Breast epithelium (tissue), 3 donors: Measurements from ENCODE around the gene DCTPP1.

Experiments
- CTCF ChIP-seq, 3 donors: fragments of 450-650 bp; IDR thresholded peaks; one replicate each; pipeline ENCODE4 v1.5.1; 2016 to 2017; ENCODE audit warnings: antibody characterized with exemption in 3 of 3, mild to moderate bottlenecking in 3 of 3, moderate library complexity in 3 of 3
- POLR2A ChIP-seq: fragments of 450-650 bp; IDR thresholded peaks from one replicate; pipeline ENCODE4 v1.6.1; 2016; ENCODE audit warnings: antibody characterized with exemption, mild to moderate bottlenecking, moderate library complexity

GRCh38 chr16:30381291-30382041 lies 48.4 kb downstream of the DCTPP1 start:
- TF ChIP-seq POLR2A (no peak), CTCF (IDR thresholded peaks at IDR 0.05) (no peak)
